HG03460 (cell line): ENCODE results near the gene MDH1.
A peak's percentile ranks its signal among the peaks of the same experiment; 100 is the strongest.
"Not testable (repeated sequence)": the region's sequence is repeated elsewhere in the genome, so short reads cannot be mapped to it uniquely, and the experiment has no call there.

Experiments used
- ATAC-seq: cut with Tn5 transposase; IDR thresholded peaks from one replicate; pipeline ENCODE4 v1.9.1; 2021; ENCODE audit not compliant: unreplicated experiment

The MDH1 gene

DNA sequence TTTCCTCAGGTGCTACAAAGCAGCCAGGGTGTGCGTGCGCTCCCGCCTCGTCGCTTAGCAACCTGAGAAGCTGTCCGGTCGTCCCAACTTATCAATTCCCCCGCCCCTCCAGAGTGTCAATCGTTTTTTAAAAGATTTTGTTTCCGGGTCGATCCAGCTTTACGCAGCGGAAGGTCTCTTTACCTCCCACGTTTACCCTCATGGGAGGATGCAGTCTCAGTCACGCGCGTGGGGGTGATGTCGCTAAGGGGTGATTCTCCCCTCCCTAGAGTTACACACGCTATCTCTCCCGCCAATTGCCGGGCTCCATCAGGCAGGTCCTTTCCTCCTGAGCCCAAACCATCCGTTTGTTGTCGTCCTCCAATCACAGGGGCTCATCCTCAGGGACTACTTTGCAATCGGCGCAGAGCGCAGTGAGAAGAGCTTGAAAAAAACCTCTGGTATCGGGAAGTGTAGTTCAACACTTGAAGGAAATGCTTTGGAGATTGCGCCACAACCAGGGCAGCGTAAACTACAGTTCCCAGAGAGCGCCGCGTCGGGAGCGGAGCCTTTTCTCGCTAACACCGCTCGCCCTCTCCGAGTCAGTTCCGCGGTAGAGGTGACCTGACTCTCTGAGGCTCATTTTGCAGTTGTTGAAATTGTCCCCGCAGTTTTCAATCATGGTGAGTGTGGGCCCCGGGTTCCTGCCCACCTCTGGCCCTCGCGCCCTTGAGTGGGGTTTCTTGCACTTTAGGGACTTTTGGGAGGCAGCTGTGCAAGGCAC is at the start of gene MDH1, which contains the start of gene WDPCP:
Gene MDH1, plus strand, starts transcription at position 579 of the 763 bp plus-strand sequence. Its CDS starts 81 bp downstream, at position 660.
Gene WDPCP, minus strand, starts transcription at position 93 of the 763 bp plus-strand sequence. CDS start 206 bp downstream, outside the sequence.
- peak; percentile 85 for ATAC-seq

GRCh38 chr2:63539416-63540162 is 49.2 kb upstream of the MDH1 start:
- no peak for ATAC-seq

- ATAC-seq, result no peak
These were observed 44.6 kb upstream of the MDH1 start for GRCh38 chr2:63544017-63544627.

DNA sequence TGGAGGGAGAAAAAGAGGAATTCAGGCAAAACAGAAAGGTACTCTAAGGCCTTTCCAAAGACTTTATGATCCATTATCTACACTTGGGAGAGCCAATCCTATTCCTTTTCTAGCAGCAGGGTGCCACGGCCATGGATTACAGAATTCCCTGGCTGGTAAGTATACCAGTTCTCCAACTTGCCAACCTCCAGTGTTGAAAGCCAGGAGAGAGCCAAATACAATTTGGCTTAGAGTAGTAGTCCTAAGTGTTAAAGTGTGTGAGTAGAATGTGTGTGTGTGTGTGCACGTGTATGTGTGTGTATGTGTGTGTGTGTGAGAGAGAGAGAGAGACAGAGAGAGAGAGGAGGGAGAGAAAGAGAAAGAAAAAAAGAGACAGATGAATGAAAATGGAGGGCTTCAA is 43.7 kb upstream of the MDH1 start:
- ATAC-seq, result no peak

DNA sequence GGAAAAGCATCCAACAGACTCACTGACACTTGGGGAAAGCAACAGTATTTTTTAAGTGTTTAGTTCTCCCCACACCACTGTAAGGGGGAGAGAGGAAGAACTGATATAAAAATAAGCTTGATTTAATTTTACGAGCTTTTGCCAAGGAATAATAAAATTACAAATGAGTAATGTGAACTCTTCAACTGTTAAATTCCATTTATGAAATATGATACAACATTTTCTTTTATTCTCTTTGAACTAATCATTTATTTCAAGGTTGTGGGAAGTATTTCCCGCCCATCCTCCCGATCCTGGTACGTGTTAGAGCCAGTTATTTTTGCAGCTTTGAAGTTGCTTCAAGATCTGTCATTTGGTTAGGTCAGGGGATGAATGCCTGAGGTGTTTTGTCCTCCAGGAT is 35.7 kb upstream of the MDH1 start:
- no peak for ATAC-seq

GRCh38 chr2:63555299-63555698 is 33.5 kb upstream of the MDH1 start:
- no peak for ATAC-seq

DNA sequence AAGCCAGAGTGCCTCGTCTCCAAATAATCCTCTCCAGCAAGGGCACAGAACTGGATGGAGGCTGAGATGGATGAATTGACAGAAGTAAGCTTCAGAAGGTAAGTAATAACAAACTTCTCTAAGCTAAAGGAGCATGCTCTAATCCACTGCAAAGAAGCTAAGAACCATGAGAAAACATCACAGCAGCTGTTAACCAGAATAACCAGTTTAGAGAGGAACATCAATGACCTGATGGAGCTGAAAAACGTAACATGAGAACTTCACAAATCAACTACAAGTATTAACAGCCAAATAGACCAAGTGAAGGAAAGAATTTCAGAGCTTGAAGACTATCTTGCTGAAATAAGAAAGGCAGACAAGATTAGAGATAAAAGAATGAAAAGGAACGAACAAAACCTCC is 32.8 kb upstream of the MDH1 start:
- no peak for ATAC-seq

DNA sequence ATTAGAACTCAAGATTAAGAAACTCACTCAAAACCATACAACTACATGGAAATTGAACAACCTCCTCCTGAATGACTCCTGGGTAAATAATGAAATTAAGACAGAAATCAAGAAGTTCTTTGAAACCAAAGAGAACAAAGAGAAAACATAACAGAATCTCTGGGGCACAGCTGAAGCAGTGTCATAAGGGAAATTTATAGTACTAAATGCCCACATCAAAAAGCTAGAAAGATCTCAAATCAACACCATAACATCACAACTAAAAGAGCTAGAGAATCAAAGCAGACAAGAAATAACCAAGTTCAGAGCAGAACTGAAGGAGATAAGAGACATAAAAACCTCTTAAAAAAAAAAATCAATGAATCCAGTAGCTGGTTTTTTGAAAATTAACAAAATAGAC is 30.9 kb upstream of the MDH1 start:
- ATAC-seq, result not testable (repeated sequence)

DNA sequence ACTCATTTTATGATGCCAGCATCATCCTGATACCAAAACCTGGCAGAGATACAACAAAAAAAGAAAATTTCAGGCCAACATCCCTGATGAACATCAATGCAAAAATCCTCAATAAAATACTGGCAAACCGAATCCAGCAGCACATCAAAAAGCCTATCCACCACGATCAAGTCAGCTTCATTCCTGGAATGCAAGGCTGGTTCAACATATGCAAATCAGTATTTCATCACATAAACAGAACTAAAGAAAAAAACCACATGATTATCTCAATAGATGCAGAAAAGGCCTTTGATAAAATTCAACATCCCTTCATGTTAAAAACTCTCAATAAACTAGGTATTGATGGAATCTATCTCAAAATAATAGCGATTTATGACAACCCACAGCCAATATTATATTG is 29.8 kb upstream of the MDH1 start:
- not testable (repeated sequence) for ATAC-seq

DNA sequence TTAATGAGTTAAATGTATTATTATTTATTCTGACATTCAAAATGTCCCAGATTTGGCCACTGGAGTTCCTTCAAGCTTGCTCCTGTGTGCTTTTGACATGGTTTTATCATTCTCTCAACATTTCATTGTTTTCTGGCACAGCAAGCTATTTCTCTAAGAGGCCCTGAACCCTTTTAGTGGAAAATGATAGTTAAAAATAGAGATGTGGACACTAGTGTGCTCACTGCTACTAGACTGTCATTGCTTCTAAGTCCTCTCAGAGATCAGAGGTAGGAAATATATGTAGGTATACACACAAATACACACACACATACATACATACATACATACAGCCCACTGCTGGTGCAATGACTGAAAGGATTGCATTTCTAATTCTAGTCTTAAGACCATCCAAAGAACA is 26.0 kb upstream of the MDH1 start:
- no peak for ATAC-seq

GRCh38 chr2:63569740-63570139 is 19.0 kb upstream of the MDH1 start:
- peak; percentile 65 for ATAC-seq

- ATAC-seq, result no peak
These were observed 17.5 kb upstream of the MDH1 start for GRCh38 chr2:63571291-63571690.

DNA sequence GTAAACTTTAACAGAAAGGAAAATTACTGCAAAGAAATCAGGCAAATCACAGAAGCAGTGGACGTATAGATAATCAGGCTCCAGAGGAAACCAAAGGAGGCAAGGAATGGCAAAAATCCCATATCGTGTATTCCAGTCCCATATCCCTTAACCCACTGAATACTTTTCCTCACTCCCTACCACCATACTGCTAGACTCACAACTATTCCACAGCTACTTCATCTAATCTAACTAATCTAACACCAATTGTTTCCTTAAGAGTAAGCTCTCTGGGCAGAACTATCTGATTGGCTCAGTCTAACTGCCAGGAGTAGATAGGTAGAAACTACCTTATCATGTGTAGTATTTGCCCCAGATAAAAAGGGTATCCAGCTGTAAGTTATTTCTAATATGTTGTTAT is 16.8 kb upstream of the MDH1 start:
- no peak for ATAC-seq

- ATAC-seq, result not testable (repeated sequence)
These were observed 15.7 kb upstream of the MDH1 start for GRCh38 chr2:63573026-63573425.

DNA sequence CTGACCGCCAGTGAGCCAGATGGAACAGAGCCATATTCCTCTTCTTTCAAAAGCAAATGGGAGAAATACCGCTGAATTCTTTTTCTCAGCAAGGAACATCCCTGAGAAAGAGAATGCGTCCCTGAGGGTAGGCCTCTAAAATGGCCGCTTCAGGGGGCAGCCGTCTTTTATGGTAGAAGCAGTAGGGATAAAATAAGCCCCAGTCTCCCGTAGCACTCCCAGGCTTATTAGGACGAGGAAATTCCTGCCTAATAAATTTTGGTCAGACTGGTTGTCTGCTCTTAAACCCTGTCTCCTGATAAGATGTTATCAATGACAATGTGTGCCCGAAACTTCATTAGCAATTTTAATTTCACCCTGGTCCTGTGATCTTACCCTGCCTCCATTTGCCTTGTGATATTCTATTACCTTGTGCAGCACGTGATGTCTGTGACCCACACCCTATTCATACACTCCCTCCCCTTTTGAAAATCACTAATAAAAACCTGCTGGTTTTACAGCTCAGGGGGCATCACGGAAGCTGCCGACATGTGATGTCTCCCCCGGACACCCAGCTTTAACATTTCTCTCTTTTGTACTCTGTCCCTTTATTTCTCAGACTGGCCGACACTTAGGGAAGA is 14.9 kb upstream of the MDH1 start:
- not testable (repeated sequence) for ATAC-seq

DNA sequence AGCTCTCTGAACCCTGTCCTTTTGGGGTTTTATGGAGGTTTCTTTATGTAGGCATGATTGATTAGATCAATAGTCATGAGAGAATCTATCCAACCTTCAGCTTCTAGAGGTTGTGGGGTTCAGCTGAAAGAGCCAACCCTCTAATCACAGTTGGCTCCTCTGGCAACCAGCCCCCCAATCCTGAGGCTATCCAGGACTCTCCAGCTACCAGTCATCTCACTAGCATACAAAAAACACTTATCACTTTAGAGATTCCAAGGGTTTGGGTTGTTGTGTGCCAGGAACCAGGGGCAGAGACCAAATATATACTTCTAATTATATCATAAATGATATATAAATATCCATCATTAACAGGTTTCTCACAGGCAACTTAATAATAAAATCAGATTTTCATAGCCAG is 12.2 kb upstream of the MDH1 start:
- ATAC-seq, result no peak

- ATAC-seq, result no peak
These were observed 10.0 kb upstream of the MDH1 start for GRCh38 chr2:63578767-63579166.

DNA sequence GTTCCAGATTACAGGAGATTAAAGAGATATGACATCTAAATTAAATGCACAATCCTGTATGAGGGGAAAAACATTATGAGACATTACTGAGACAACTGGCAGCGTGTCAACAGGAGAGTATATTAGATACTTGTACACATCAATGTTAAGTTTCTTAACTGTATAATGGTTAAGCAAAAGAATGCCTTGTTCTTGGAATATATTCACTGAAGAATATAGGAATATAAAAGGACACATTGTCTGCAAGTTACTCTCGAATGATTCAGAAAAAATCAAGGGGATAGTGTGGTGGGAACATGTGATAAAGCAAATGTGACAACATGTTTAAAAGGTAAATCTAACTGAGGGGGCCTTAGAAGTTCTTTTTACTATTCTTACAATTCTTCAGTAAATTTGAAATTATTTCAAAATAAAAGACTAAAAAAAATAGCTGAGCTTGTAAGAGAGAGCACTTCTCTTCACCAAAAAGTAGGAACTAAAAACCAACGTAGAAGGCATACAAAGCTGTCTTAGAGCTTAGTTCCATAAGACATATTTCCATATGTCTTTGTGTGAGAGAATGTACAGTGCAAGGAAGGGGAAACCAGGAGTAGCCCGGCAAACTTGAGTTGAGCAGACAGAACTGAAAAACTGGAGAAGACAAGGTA is 8.0 kb upstream of the MDH1 start:
- ATAC-seq, result no peak

DNA sequence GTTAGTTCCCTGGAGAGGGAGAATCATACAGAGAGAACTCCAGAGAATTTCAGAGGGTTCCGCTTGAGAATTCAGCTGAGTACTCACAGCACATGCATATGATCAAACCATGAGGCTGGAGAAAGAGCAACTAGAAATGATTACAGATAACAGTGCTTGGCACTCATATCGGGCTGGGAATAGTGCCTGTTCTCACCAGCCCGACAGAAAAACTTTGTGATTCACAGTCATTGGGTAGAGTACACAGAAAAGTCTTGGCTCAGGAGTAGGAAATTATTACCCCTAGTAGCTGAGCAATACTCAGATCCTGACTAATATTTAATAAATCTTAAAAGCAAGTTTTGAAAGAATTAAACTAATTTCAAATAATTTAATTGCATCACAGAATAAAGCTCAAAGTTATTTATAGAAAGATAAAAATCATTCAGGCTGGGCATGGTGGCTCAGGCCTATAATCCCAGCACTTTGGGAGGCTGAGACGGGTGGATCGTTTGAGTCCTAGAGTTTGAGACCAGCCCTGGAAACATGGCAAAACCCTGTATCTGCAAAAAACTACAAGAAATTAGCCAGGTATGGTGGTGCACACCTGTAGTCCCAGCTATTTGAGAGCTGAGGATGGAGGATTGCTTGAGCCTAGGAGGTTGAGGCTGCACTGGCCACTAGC is 7.3 kb upstream of the MDH1 start:
- no peak for ATAC-seq

- no peak for ATAC-seq
These were observed 5.9 kb upstream of the MDH1 start for GRCh38 chr2:63582873-63583272.
